DND-41 (cell line): ENCODE results near the gene FHIT.

Experiments used
- ATAC-seq: fragments of 200-7000 bp; cut with Tn5 transposase; 3 replicates; pipeline ENCODE4 v1.9.1; 2021; ENCODE audit warnings: low read depth; ENCODE audit not compliant: insufficient read depth
- DNase-seq: peaks from one replicate; pipeline ENCODE4 v3.0.0-alpha.2; 2020
- H2AFZ ChIP-seq: 2 replicates; pipeline ENCODE4 v1.6.0; 2012; ENCODE audit warnings: low read depth, low read length
- H3K27ac ChIP-seq: 2 replicates; pipeline ENCODE4 v1.5.1; 2012; ENCODE audit warnings: low read length, inconsistent platforms
- H3K27me3 ChIP-seq: fragments of 200-600 bp; sonication (generic); 2 replicates; pipeline ENCODE4 v1.6.0; 2012; ENCODE audit warnings: low read length, mild to moderate bottlenecking, inconsistent platforms; ENCODE audit not compliant: insufficient read depth, poor library complexity
- H3K36me3 ChIP-seq: 2 replicates; pipeline ENCODE4 v1.5.1; 2012; ENCODE audit warnings: low read length, inconsistent platforms; ENCODE audit not compliant: insufficient read depth
- H3K4me1 ChIP-seq: 2 replicates; pipeline ENCODE4 v1.5.1; 2012; ENCODE audit warnings: mild to moderate bottlenecking, low read length; ENCODE audit not compliant: insufficient read depth
- H3K4me2 ChIP-seq: 2 replicates; pipeline ENCODE4 v1.6.0; 2012; ENCODE audit warnings: mild to moderate bottlenecking, moderate library complexity, low read length, inconsistent platforms; ENCODE audit not compliant: insufficient read depth
- H3K4me3 ChIP-seq, 2 experiments: fragments of 200-600 bp in 1 of 2; shearing (Covaris generic) in 1 of 2; 2 replicates each; pipeline ENCODE4 v1.5.1; 2012 to 2016; ENCODE audit warnings: inconsistent platforms in 2 of 2, low read length in 2 of 2, mild to moderate bottlenecking in 2 of 2, low read depth in 1 of 2, moderate library complexity in 1 of 2
- H3K79me2 ChIP-seq: 2 replicates; pipeline ENCODE4 v1.6.0; 2012; ENCODE audit warnings: low read length, inconsistent platforms; ENCODE audit not compliant: insufficient read depth
- H3K9ac ChIP-seq: 2 replicates; pipeline ENCODE4 v1.6.0; 2012; ENCODE audit warnings: low read depth, mild to moderate bottlenecking, inconsistent platforms, low read length, moderate library complexity
- H3K9me3 ChIP-seq: 2 replicates; pipeline ENCODE4 v1.5.1; 2012; ENCODE audit warnings: low read length, moderate library complexity, mild to moderate bottlenecking, inconsistent platforms; ENCODE audit not compliant: insufficient read depth, severe bottlenecking
- H4K20me1 ChIP-seq: 2 replicates; pipeline ENCODE4 v1.6.0; 2012; ENCODE audit warnings: low read length; ENCODE audit not compliant: insufficient read depth
- EZH2 ChIP-seq: IDR thresholded peaks from 3 replicates; pipeline ENCODE4 v1.6.1; 2012; ENCODE audit warnings: borderline replicate concordance, low read depth, mild to moderate bottlenecking, moderate library complexity, low read length, inconsistent platforms; ENCODE audit not compliant: severe bottlenecking
- TF ChIP-seq, protein P1 (sequence below): IDR thresholded peaks from 2 replicates; pipeline ENCODE4 v1.5.1; 2012; ENCODE audit warnings: borderline replicate concordance, low read length, moderate library complexity, mild to moderate bottlenecking; ENCODE audit not compliant: poor library complexity, severe bottlenecking; ENCODE audit errors: extremely low read depth

FHIT gene

GRCh38 chr3:60384341-60384740 lies 866.9 kb downstream of the FHIT start:
- H3K4me1 ChIP-seq = no peaks in the 10 kb centered on the region
- no peak for DNase-seq
- no peaks in the 10 kb centered on the region for H3K79me2 ChIP-seq
- H3K27me3 ChIP-seq = no peaks in the 10 kb centered on the region
- H3K4me2 ChIP-seq = no peak overlapping the region
- no peak overlapping the region for H2AFZ ChIP-seq
- no peak overlapping the region for H3K9ac ChIP-seq
- H3K36me3 ChIP-seq = no peaks in the 10 kb centered on the region
- TF ChIP-seq EZH2 = no peak
- TF ChIP-seq, protein P1, sequence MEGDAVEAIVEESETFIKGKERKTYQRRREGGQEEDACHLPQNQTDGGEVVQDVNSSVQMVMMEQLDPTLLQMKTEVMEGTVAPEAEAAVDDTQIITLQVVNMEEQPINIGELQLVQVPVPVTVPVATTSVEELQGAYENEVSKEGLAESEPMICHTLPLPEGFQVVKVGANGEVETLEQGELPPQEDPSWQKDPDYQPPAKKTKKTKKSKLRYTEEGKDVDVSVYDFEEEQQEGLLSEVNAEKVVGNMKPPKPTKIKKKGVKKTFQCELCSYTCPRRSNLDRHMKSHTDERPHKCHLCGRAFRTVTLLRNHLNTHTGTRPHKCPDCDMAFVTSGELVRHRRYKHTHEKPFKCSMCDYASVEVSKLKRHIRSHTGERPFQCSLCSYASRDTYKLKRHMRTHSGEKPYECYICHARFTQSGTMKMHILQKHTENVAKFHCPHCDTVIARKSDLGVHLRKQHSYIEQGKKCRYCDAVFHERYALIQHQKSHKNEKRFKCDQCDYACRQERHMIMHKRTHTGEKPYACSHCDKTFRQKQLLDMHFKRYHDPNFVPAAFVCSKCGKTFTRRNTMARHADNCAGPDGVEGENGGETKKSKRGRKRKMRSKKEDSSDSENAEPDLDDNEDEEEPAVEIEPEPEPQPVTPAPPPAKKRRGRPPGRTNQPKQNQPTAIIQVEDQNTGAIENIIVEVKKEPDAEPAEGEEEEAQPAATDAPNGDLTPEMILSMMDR = no peak
- ATAC-seq = no peak
- no peaks in the 10 kb centered on the region for H3K9me3 ChIP-seq
- no peak overlapping the region for H3K27ac ChIP-seq
- H3K4me3 ChIP-seq = no peak overlapping the region
- no peaks in the 10 kb centered on the region for H4K20me1 ChIP-seq

DNA sequence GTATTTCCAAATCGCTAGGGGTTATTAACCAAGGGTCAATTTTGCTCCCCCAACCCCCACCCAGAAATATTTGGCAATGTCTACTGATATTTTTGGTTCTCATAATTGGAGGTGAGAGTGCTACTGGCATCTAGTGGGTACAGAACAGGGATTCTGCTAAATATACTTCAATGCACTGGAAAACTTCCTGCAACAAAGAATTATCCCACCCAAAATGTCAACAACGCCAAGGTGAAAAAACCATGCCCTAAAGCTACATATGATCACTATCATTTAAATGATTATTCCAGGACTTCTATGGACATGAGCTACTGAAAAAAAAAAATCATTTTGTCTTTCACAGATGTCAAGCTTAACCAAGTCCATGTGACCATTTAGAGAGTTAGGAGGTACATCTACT lies 867.9 kb downstream of the FHIT start:
- H3K9me3 ChIP-seq = no peaks in the 10 kb centered on the region
- no peak for TF ChIP-seq EZH2
- TF ChIP-seq, protein P1 = no peak
- H2AFZ ChIP-seq = no peak overlapping the region
- H3K4me1 ChIP-seq = no peaks in the 10 kb centered on the region
- H4K20me1 ChIP-seq = no peaks in the 10 kb centered on the region
- ATAC-seq (no peak), DNase-seq (no peak)
- H3K4me3 ChIP-seq = no peak overlapping the region
- no peaks in the 10 kb centered on the region for H3K36me3 ChIP-seq
- H3K27me3 ChIP-seq = no peaks in the 10 kb centered on the region
- H3K27ac ChIP-seq = no peak overlapping the region
- H3K4me2 ChIP-seq = no peak overlapping the region
- no peak overlapping the region for H3K9ac ChIP-seq
- H3K79me2 ChIP-seq = no peaks in the 10 kb centered on the region

- Histone ChIP-seq H3K4me2 (no peak overlapping the region), H3K27me3 (no peaks in the 10 kb centered on the region), H3K4me1 (no peaks in the 10 kb centered on the region; the same call in 1 of the 2 replicates), H3K4me3 (no peak overlapping the region), H3K9ac (no peak overlapping the region), H3K9me3 (no peaks in the 10 kb centered on the region), H4K20me1 (no peaks in the 10 kb centered on the region), H2AFZ (no peak overlapping the region), H3K27ac (no peak overlapping the region), H3K36me3 (no peaks in the 10 kb centered on the region), H3K79me2 (no peaks in the 10 kb centered on the region)
- ATAC-seq = no peak
- DNase-seq = no peak
- no peak for TF ChIP-seq EZH2
- TF ChIP-seq, protein P1 = no peak
These were observed 884.8 kb downstream of the FHIT start for GRCh38 chr3:60366486-60366885.

DNA sequence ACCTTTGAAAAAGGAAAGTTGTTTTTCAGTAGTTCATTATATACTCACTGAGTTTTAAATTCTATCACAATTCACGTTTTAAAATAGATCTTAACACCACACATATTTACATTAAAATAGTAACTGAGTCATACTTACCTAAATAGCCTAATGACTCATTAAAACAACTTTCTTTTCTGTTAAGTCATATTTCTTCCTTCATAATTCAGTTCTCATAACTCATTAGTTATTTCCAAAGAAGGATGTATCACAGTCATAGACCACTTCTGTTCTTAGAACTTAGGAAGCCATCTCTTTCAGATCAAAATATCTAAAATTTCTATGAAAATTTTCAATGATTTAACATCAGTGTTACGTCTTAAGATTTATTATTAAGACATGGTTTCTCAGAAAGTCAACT lies 885.9 kb downstream of the FHIT start:
- H3K4me1 ChIP-seq = no peaks in the 10 kb centered on the region; the same call in 1 of the 2 replicates
- H3K9ac ChIP-seq = no peak overlapping the region
- H3K9me3 ChIP-seq = no peaks in the 10 kb centered on the region
- H3K36me3 ChIP-seq = no peaks in the 10 kb centered on the region
- no peaks in the 10 kb centered on the region for H4K20me1 ChIP-seq
- no peak overlapping the region for H2AFZ ChIP-seq
- no peak for TF ChIP-seq EZH2
- TF ChIP-seq, protein P1 = no peak
- no peaks in the 10 kb centered on the region for H3K27me3 ChIP-seq
- ATAC-seq (no peak), DNase-seq (no peak)
- H3K27ac ChIP-seq = no peak overlapping the region
- no peaks in the 10 kb centered on the region for H3K79me2 ChIP-seq
- H3K4me2 ChIP-seq = no peak overlapping the region
- no peak overlapping the region for H3K4me3 ChIP-seq
